Right lobe of liver (tissue), 6 donors: Measurements from ENCODE around the gene FGF2. TPM values are rescaled to one million over a fixed set of nuclear protein-coding genes. Genes with fewer than 3 reads are reported as not detected.

Experiments used
- ATAC-seq, 4 donors: fragments of 200-7000 bp; cut with Tn5 transposase; one replicate each; pipeline ENCODE4 v1.9.1; 2020; ENCODE audit warnings: mild to moderate bottlenecking in 4 of 4, moderate library complexity in 4 of 4
- DNase-seq, 3 donors: peaks; one replicate each; pipeline ENCODE4 v3.0.0-alpha.2; 2020
- H3K27ac ChIP-seq, 3 donors: fragments of 200-600 bp; one replicate each; pipeline ENCODE4 v1.8.0; 2022
- H3K27me3 ChIP-seq, 2 donors: fragments of 200-600 bp; one replicate each; pipeline ENCODE4 v1.8.0; 2022
- H3K36me3 ChIP-seq, 4 donors: fragments of 200-600 bp; sonication (generic) in 1 of 4; one replicate each; pipeline versions ENCODE4 v1.5.1 to v1.8.0; 2017 to 2022; ENCODE audit warnings: control low read depth in 1 of 4
- H3K4me1 ChIP-seq, 4 donors: fragments of 200-600 bp; sonication (generic) in 1 of 4; one replicate each; pipeline versions ENCODE4 v1.5.1 to v1.8.0; 2017 to 2022; ENCODE audit warnings: control low read depth in 1 of 4
- H3K4me3 ChIP-seq, 3 donors: fragments of 200-600 bp; one replicate each; pipeline ENCODE4 v1.8.0; 2022
- H3K9me3 ChIP-seq, 4 donors: fragments of 200-600 bp; sonication (generic) in 1 of 4; one replicate each; pipeline versions ENCODE4 v1.5.1 to v1.8.0; 2017 to 2022; ENCODE audit warnings: control low read depth in 1 of 4
- CTCF ChIP-seq, 4 donors: fragments of 200-600 bp in 3 of 4; fragments of 450-650 bp in 1 of 4; IDR thresholded peaks; one replicate each; pipeline versions ENCODE4 v1.5.1 to v1.8.0; 2016 to 2022; ENCODE audit warnings: antibody characterized with exemption in 4 of 4, mild to moderate bottlenecking in 2 of 4
- POLR2A ChIP-seq: fragments of 450-650 bp; IDR thresholded peaks from one replicate; pipeline ENCODE4 v1.6.1; 2017; ENCODE audit warnings: antibody characterized with exemption, mild to moderate bottlenecking
- WGBS: methylation state at CpG from one replicate; pipeline ENCODE4 v1.1.6; 2018; ENCODE audit warnings: low coverage, low lambda C conversion rate; ENCODE audit not compliant: insufficient coverage; ENCODE audit errors: missing lambda C conversion rate; 5-methylcytosine and 5-hydroxymethylcytosine counted together
- intact Hi-C, 2 donors: fragments of 100-400 bp; cut with DNase I; formaldehyde crosslinking; loops; one replicate each; pipeline versions ENCODE4 v1.11.2 to v1.14.1; 2022
- total RNA-seq, 6 experiments: library from RNA; depleted of rRNA in 2 of 6; stranded (reverse); fragments of >200 nt in 2 of 6; fragmentation: NEBNext Ultra II Directional in 3 of 6; extraction: Animal tissue kit (Norgen Biotek cat#: 25700) in 3 of 6; gene quantifications; one replicate each; pipeline versions ENCODE4 v1.1.0 to v1.2.4, GENCODE V29; 2016 to 2023
- donor health status: DM: no; HTN: yes; CAD: no.
- donor health status: DM: no; HTN: no; CAD: no.
- donor health status: DM: no; HTN: no; CAD: no.
- donor health status: DM: no; HTN: yes; CAD: no.
- donor health status: DM: no; HTN: yes; CAD: no.

FGF2 gene
- total RNA-seq, 6 experiments from 2014 or later, result 0.88 to 1.6 (median 1.1) TPM

- intact Hi-C loops, result no loop called here
- Histone ChIP-seq H3K27ac (no peak overlapping the region), H3K36me3 (no peaks in the 10 kb centered on the region)
These were observed 6.1 kb downstream of the FGF2 start for GRCh38 chr4:122832732-122833131.

GRCh38 chr4:122833999-122834398 is 7.4 kb downstream of the FGF2 start:
- Histone ChIP-seq H3K4me3 (no peak overlapping the region), H3K27me3 (no peaks in the 10 kb centered on the region), H3K27ac (no peak overlapping the region), H3K4me1 (no peaks in the 10 kb centered on the region), H3K9me3 (no peaks in the 10 kb centered on the region), H3K36me3 (no peaks in the 10 kb centered on the region)
- no peak for DNase-seq
- no peak for TF ChIP-seq POLR2A
- TF ChIP-seq CTCF (IDR thresholded peaks at IDR 0.05), result no peak
- ATAC-seq, result no peak
- intact Hi-C loops, result no loop called here
- WGBS, result 90% methylated on average over 3 of the region's 4 CpGs

More at GRCh38 chr4:122832732-122833131, 6.1 kb downstream of the FGF2 start:
- H3K4me3 ChIP-seq, result no peak overlapping the region
- ATAC-seq, result no peak
- no peak for DNase-seq
- H3K27me3 ChIP-seq, result no peaks in the 10 kb centered on the region
- WGBS, result 100% methylated on average over 1 of the region's 1 CpG
- TF ChIP-seq CTCF (IDR thresholded peaks at IDR 0.05) (no peak), POLR2A (no peak)
- H3K4me1 ChIP-seq, result peaks cover 0 to 6% (median 0%) of the 10 kb centered on the region in 4 donors
- H3K9me3 ChIP-seq, result no peaks in the 10 kb centered on the region

- TF ChIP-seq POLR2A (no peak), CTCF (IDR thresholded peaks at IDR 0.05) (no peak)
- intact Hi-C loops, result no loop called here
- Histone ChIP-seq H3K4me3 (no peak overlapping the region), H3K27ac (no peak overlapping the region), H3K27me3 (no peaks in the 10 kb centered on the region), H3K9me3 (no peaks in the 10 kb centered on the region), H3K36me3 (no peaks in the 10 kb centered on the region), H3K4me1 (no peaks in the 10 kb centered on the region)
- WGBS, result 86% methylated on average over 2 of the region's 2 CpGs
- ATAC-seq, result no peak
- DNase-seq, result no peak
These were observed 10.3 kb downstream of the FGF2 start for GRCh38 chr4:122836941-122837340.

GRCh38 chr4:122838034-122838433 is 11.4 kb downstream of the FGF2 start:
- Histone ChIP-seq H3K9me3 (no peaks in the 10 kb centered on the region), H3K27ac (no peak overlapping the region), H3K27me3 (no peaks in the 10 kb centered on the region), H3K36me3 (no peaks in the 10 kb centered on the region), H3K4me1 (peaks cover 0 to 9% (median 0%) of the 10 kb centered on the region in 4 donors), H3K4me3 (no peak overlapping the region)
- intact Hi-C loops, result no loop called here
- DNase-seq (no peak), ATAC-seq (no peak)
- no peak for TF ChIP-seq POLR2A
- TF ChIP-seq CTCF (IDR thresholded peaks at IDR 0.05), result no peak
- WGBS, result 38% methylated on average over 1 of the region's 1 CpG

GRCh38 chr4:122842392-122842791 is 15.8 kb downstream of the FGF2 start:
- ATAC-seq (no peak), DNase-seq (no peak)
- H3K9me3 ChIP-seq, result no peaks in the 10 kb centered on the region
- no peaks in the 10 kb centered on the region for H3K36me3 ChIP-seq
- H3K27me3 ChIP-seq, result no peaks in the 10 kb centered on the region
- 64% methylated on average over 1 of the region's 1 CpG for WGBS
- H3K4me1 ChIP-seq, result peaks cover 0 to 9% (median 0%) of the 10 kb centered on the region in 4 donors
- H3K27ac ChIP-seq, result no peak overlapping the region
- intact Hi-C loops, result no loop called here
- TF ChIP-seq CTCF (IDR thresholded peaks at IDR 0.05) (no peak), POLR2A (no peak)
- H3K4me3 ChIP-seq, result no peak overlapping the region
